H1 (cell line): Measurements from ENCODE around the gene HK1. TPM values are rescaled to one million over a fixed set of nuclear protein-coding genes. Genes with fewer than 3 reads are reported as not detected.

Experiments used
- CTCF ChIA-PET: fragments of 300-600 bp; sonication (Branson Sonifier 250); formaldehyde crosslinking; loops from one replicate; lab custom pipeline; 2021; ENCODE audit not compliant: partially characterized antibody; lab: Charles Lee
- POLR2A ChIA-PET: fragments of 300-600 bp; sonication (Branson Sonifier 250); formaldehyde crosslinking; loops from one replicate; lab custom pipeline; 2021; ENCODE audit warnings: inconsistent platforms; ENCODE audit not compliant: partially characterized antibody; lab: Charles Lee
- DNase-seq, 2 experiments: peaks; one replicate each; pipeline versions ENCODE4 v3.0.0 to v3.0.0-alpha.2; 2010 to 2022; ENCODE audit warnings: low spot score in 2 of 2, low read depth in 1 of 2, mixed read lengths in 1 of 2
- FAIRE-seq: peaks from 2 replicates; lab custom pipeline; 2011; peaks lifted over from hg19 to GRCh38; lab: Jason Lieb, UNC
- H2AFZ ChIP-seq: 2 replicates; pipeline ENCODE4 v1.8.1; 2012; ENCODE audit warnings: low read length, inconsistent platforms
- H2AK5ac ChIP-seq: 2 replicates; pipeline ENCODE4 v1.6.1; 2013; ENCODE audit warnings: low read depth, low read length
- H2BK120ac ChIP-seq: replicated peaks from 2 replicates; pipeline ENCODE3; 2013; ENCODE audit warnings: low read depth, low read length, inconsistent platforms
- H2BK12ac ChIP-seq: 2 replicates; pipeline ENCODE4 v1.6.1; 2013; ENCODE audit warnings: low read depth, low read length
- H2BK15ac ChIP-seq: 2 replicates; pipeline ENCODE4 v1.6.1; 2013; ENCODE audit warnings: low read length
- H2BK20ac ChIP-seq: 2 replicates; pipeline ENCODE4 v1.6.1; 2013; ENCODE audit warnings: low read length
- H2BK5ac ChIP-seq: 2 replicates; pipeline ENCODE4 v1.6.1; 2013; ENCODE audit warnings: low read depth, low read length
- H3K14ac ChIP-seq: 2 replicates; pipeline ENCODE4 v1.6.1; 2013; ENCODE audit warnings: inconsistent platforms; ENCODE audit not compliant: insufficient read length
- H3K18ac ChIP-seq: 2 replicates; pipeline ENCODE4 v1.6.1; 2013; ENCODE audit warnings: low read length; ENCODE audit errors: extremely low read depth
- H3K23ac ChIP-seq: 2 replicates; pipeline ENCODE4 v1.6.1; 2013; ENCODE audit warnings: inconsistent platforms; ENCODE audit not compliant: insufficient read length
- H3K23me2 ChIP-seq: 2 replicates; pipeline ENCODE4 v1.6.1; 2013; ENCODE audit warnings: low read depth, low read length
- H3K27ac ChIP-seq: 2 replicates; pipeline ENCODE4 v1.6.1; 2011; ENCODE audit warnings: low read depth, low read length, inconsistent platforms
- H3K27me3 ChIP-seq, 4 experiments: replicated peaks in 1 of 4; 1 replicate in 1 of 4; 2 replicates in 3 of 4; pipeline versions ENCODE4 v1.6.1 to v1.8.1; 2011 to 2013; ENCODE audit warnings: low read length in 3 of 4, mild to moderate bottlenecking in 3 of 4, inconsistent platforms in 2 of 4, mixed read lengths in 2 of 4, moderate library complexity in 1 of 4; ENCODE audit not compliant: control insufficient read depth in 3 of 4, insufficient read depth in 3 of 4; ENCODE audit errors: extremely low read depth in 1 of 4
- H3K36me3 ChIP-seq, 4 experiments: 2 replicates each; pipeline versions ENCODE4 v1.6.1 to v1.8.1; 2011 to 2013; ENCODE audit warnings: mild to moderate bottlenecking in 4 of 4, low read length in 3 of 4, moderate library complexity in 2 of 4, control low read depth in 1 of 4, inconsistent platforms in 1 of 4; ENCODE audit not compliant: insufficient read depth in 4 of 4, control insufficient read depth in 2 of 4
- H3K4ac ChIP-seq: replicated peaks from 2 replicates; pipeline ENCODE3; 2013; ENCODE audit warnings: low read length, low read depth, mixed read lengths, inconsistent platforms; ENCODE audit not compliant: insufficient read length
- H3K4me1 ChIP-seq, 4 experiments: replicated peaks in 1 of 4; 1 replicate in 1 of 4; 2 replicates in 3 of 4; pipeline versions ENCODE4 v1.6.1 to v1.8.1; 2011 to 2013; ENCODE audit warnings: low read length in 3 of 4, inconsistent platforms in 2 of 4, mixed read lengths in 1 of 4; ENCODE audit not compliant: insufficient read depth in 4 of 4, control insufficient read depth in 3 of 4
- H3K4me2 ChIP-seq, 2 experiments: 2 replicates each; pipeline versions ENCODE4 v1.6.1 to v1.8.1; 2011 to 2013; ENCODE audit warnings: low read depth in 2 of 2, low read length in 2 of 2, control low read depth in 1 of 2, inconsistent platforms in 1 of 2, mild to moderate bottlenecking in 1 of 2; ENCODE audit not compliant: insufficient read depth in 1 of 2
- H3K4me3 ChIP-seq, 4 experiments: fragments of 200-600, 300-600 bp in 1 of 4; sonication (generic), shearing (Covaris generic), sonication (Bioruptor Twin) in 1 of 4; 2 replicates each; pipeline versions ENCODE4 v1.5.1 to v1.8.1; 2011 to 2016; ENCODE audit warnings: low read length in 4 of 4, low read depth in 3 of 4, control low read depth in 2 of 4, inconsistent platforms in 2 of 4, mild to moderate bottlenecking in 2 of 4, mixed read lengths in 1 of 4, moderate library complexity in 1 of 4; ENCODE audit not compliant: insufficient read depth in 2 of 4; ENCODE audit errors: extremely low read depth in 1 of 4
- H3K56ac ChIP-seq: replicated peaks from 2 replicates; pipeline ENCODE3; 2013; ENCODE audit warnings: low read depth, mild to moderate bottlenecking, mixed read lengths, low read length, inconsistent platforms; ENCODE audit not compliant: insufficient read length
- H3K79me1 ChIP-seq: 2 replicates; pipeline ENCODE4 v1.6.1; 2013; ENCODE audit warnings: low read depth, low read length, control low read depth
- H3K79me2 ChIP-seq, 2 experiments: 2 replicates each; pipeline versions ENCODE4 v1.6.1 to v1.8.1; 2012 to 2013; ENCODE audit warnings: low read length in 2 of 2, mild to moderate bottlenecking in 2 of 2, inconsistent platforms in 1 of 2; ENCODE audit not compliant: insufficient read depth in 2 of 2, control insufficient read depth in 1 of 2
- H3K9ac ChIP-seq, 4 experiments: replicated peaks in 1 of 4; 1 replicate in 1 of 4; 2 replicates in 3 of 4; pipeline versions ENCODE4 v1.6.1 to v1.8.1; 2011 to 2013; ENCODE audit warnings: low read depth in 3 of 4, low read length in 3 of 4, control low read depth in 2 of 4, mild to moderate bottlenecking in 2 of 4, moderate library complexity in 2 of 4, inconsistent platforms in 1 of 4; ENCODE audit errors: extremely low read depth in 1 of 4
- H3K9me3 ChIP-seq, 2 experiments: 2 replicates each; pipeline versions ENCODE4 v1.6.1 to v1.8.1; 2012 to 2013; ENCODE audit warnings: mild to moderate bottlenecking in 2 of 2, moderate library complexity in 2 of 2, control low read depth in 1 of 2, inconsistent platforms in 1 of 2, low read depth in 1 of 2, low read length in 1 of 2, mixed read lengths in 1 of 2; ENCODE audit not compliant: insufficient read depth in 2 of 2
- H4K20me1 ChIP-seq, 2 experiments: replicated peaks in 1 of 2; 2 replicates each; pipeline versions ENCODE3 to v1.8.1; 2011 to 2013; ENCODE audit warnings: inconsistent platforms in 2 of 2, low read length in 2 of 2, mild to moderate bottlenecking in 1 of 2; ENCODE audit not compliant: insufficient read depth in 2 of 2, control insufficient read depth in 1 of 2
- H4K5ac ChIP-seq: 2 replicates; pipeline ENCODE4 v1.6.1; 2013; ENCODE audit warnings: low read length, low read depth, mixed read lengths, inconsistent platforms; ENCODE audit not compliant: insufficient read length
- H4K8ac ChIP-seq: 2 replicates; pipeline ENCODE4 v1.8.0; 2013; ENCODE audit warnings: mild to moderate bottlenecking, moderate library complexity, low read length, inconsistent platforms; ENCODE audit not compliant: insufficient read depth; ENCODE audit errors: extremely low read depth
- H4K91ac ChIP-seq: replicated peaks from 2 replicates; pipeline ENCODE3; 2013; ENCODE audit warnings: low read length, mixed read lengths, inconsistent platforms; ENCODE audit not compliant: insufficient read length
- BRCA1 ChIP-seq: IDR thresholded peaks from 2 replicates; pipeline ENCODE4 v1.6.1; 2012; ENCODE audit warnings: low read depth, low read length, improper control_type of control experiment
- CTBP2 ChIP-seq: IDR thresholded peaks from 2 replicates; pipeline ENCODE4 v1.7.0; 2011; ENCODE audit warnings: borderline replicate concordance, mild to moderate bottlenecking, moderate library complexity, mixed read lengths, low read length; ENCODE audit not compliant: insufficient read depth, insufficient read length
- GTF2F1 ChIP-seq: IDR thresholded peaks from 2 replicates; pipeline ENCODE4 v1.6.1; 2012; ENCODE audit warnings: low read depth, low read length, improper control_type of control experiment, borderline replicate concordance
- MAFK ChIP-seq: IDR thresholded peaks from 2 replicates; pipeline ENCODE4 v1.6.1; 2012; ENCODE audit warnings: low read depth, mild to moderate bottlenecking, improper control_type of control experiment, low read length
- SP2 ChIP-seq: IDR thresholded peaks from 2 replicates; pipeline ENCODE4 v1.6.1; 2012; ENCODE audit warnings: mild to moderate bottlenecking, low read length, inconsistent platforms
- TCF12 ChIP-seq: IDR thresholded peaks from 2 replicates; pipeline ENCODE4 v1.6.1; 2011; ENCODE audit warnings: low read depth, mild to moderate bottlenecking, low read length
- WGBS, 2 experiments: shearing (Covaris generic) in 1 of 2; methylation state at CpG; one replicate each; pipeline versions ENCODE4 v1.1.6 to v1.1.7; 2013 to 2015; ENCODE audit warnings: low lambda C conversion rate in 2 of 2, mixed read lengths in 2 of 2, inconsistent platforms in 1 of 2, low coverage in 1 of 2, missing lambda C conversion rate in 1 of 2; ENCODE audit not compliant: insufficient replicate concordance in 2 of 2, insufficient coverage in 1 of 2, insufficient read length in 1 of 2; ENCODE audit errors: extremely low coverage in 1 of 2, missing lambda C conversion rate in 1 of 2; 5-methylcytosine and 5-hydroxymethylcytosine counted together
- polyA plus RNA-seq, 7 experiments: library from polyadenylated mRNA; depleted of rRNA in 3 of 7; stranded (reverse) in 5 of 7; unstranded in 2 of 7; fragments of >200 nt in 5 of 7; fragments of 200-250 nt in 2 of 7; gene quantifications; 1 replicate in 5 of 7; 2 replicates in 1 of 7; 4 replicates in 1 of 7; pipeline versions ENCODE4 v1.2.1 to v1.2.3, GENCODE V29; 2011 to 2013; ENCODE audit warnings: missing spikeins in 2 of 7, mixed read lengths in 2 of 7
- total RNA-seq: library from RNA; stranded (reverse); fragmentation: NEBNext Ultra II Directional; extraction: Animal tissue kit (Norgen Biotek cat#: 25700); gene quantifications from 2 replicates; pipeline ENCODE4 v1.2.1, GENCODE V29; 2021
- TF ChIP-seq, protein P1 (sequence below): IDR thresholded peaks from 2 replicates; pipeline ENCODE4 v1.6.1; 2012; ENCODE audit warnings: inconsistent platforms
- TF ChIP-seq, protein P2 (sequence below): IDR thresholded peaks from 2 replicates; pipeline ENCODE4 v1.6.1; 2011; ENCODE audit warnings: low read length, improper control_type of control experiment

The HK1 gene
- total and polyA plus RNA-seq, 2 of the 8 experiments (the other 6 are each of a cell fraction or from before 2014, with no cell fraction given), result 55.8 to 247 TPM

DNA sequence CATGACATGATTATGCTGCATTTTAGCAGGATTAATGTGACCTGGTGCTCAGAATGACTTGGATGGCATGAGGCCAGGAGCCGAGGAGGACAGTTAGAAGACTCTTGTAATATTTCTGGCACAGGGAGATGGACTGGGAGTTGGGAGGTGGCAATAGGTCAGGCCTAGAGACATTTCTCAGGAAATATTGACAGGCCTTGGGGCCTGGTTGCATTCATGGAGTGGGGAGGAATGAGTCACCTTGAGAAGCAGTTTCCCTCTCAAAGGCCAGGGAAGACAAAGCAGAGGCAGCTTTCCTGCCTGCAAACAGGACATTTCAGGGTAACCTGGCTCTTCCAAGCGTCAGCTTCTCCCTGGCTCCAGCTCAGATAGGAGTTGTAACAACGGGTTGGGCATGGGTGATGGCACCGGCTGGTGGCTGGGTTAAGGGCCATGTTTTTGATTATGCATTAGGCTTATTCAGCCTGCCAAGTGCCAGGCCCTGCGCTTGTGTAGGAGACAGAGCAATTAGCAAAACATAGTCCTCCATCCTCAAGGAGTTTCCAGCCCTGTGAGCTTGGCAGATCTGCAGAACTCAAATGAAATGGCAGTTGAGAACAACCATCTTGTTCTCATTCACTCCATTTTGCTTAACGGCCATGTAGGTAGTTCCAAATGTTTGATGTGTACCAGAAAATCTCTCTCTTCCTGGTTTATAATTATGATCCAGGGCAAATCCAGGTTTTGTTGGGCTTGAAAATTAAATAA lies 38.2 kb downstream of the HK1 start:
- CTCF ChIA-PET, result interaction anchor here (0.8 to 2.5 kb wide), 9 partner anchors 9 to 224 kb away, joined by 3 to 12 read pairs (median 5); no protein-coding TSS in a partner anchor
- no peak overlapping the region for H3K14ac ChIP-seq
- peak overlapping the region; percentile 89; the same call in 1 of the 2 replicates for H2AK5ac ChIP-seq
- H4K91ac ChIP-seq, result peak overlapping the region; percentile 93
- 0 out of 2 replicates have a peak overlapping the region, but pooled peaks have one; percentile 12 for H2AFZ ChIP-seq
- H3K27ac ChIP-seq, result no peak overlapping the region
- no peak overlapping the region for H4K8ac ChIP-seq
- POLR2A ChIA-PET, result interaction anchor here (0.8 to 3.4 kb wide), 7 partner anchors 11 to 73 kb away, joined by 3 to 16 read pairs (median 3); no protein-coding TSS in a partner anchor
- H3K36me3 ChIP-seq, result no peaks in the 10 kb centered on the region
- no peak overlapping the region; the same call in 1 of the 2 replicates for H2BK15ac ChIP-seq
- H3K56ac ChIP-seq, result no peak overlapping the region
- peak overlapping the region; percentile 93; the same call in 1 of the 2 replicates for H2BK12ac ChIP-seq
- no peak for DNase-seq
- H2BK5ac ChIP-seq, result peak overlapping the region; percentile 72
- 85% methylated on average over 6 of the region's 6 CpGs; no CpG with 5 or more reads in 1 of the 2 experiments for WGBS, 2 experiments
- no peak for FAIRE-seq
- no peak overlapping the region for H3K9ac ChIP-seq
- peaks cover 4 to 14% of the 10 kb centered on the region in 2 experiments for H4K20me1 ChIP-seq
- no peak overlapping the region for H3K4ac ChIP-seq
- 0 out of 2 replicates have a peak overlapping the region, but pooled peaks have one; percentile 92 for H2BK20ac ChIP-seq
- H2BK120ac ChIP-seq, result peak overlapping the region; percentile 3
- H3K18ac ChIP-seq, result no peak overlapping the region
- peaks cover 8% of the 10 kb centered on the region; the same call in 1 of the 2 replicates for H3K79me1 ChIP-seq
- peaks cover 23 to 26% of the 10 kb centered on the region in 2 experiments for H3K79me2 ChIP-seq
- peaks cover 9% of the 10 kb centered on the region for H3K23me2 ChIP-seq
- H3K4me2 ChIP-seq, result no peak overlapping the region; a peak in 1 of 4 replicates
- H3K23ac ChIP-seq, result no peak overlapping the region
- H3K27me3 ChIP-seq, result no peaks in the 10 kb centered on the region
- peaks cover 18 to 36% (median 21%) of the 10 kb centered on the region in 4 experiments for H3K4me1 ChIP-seq
- no peak overlapping the region for H4K5ac ChIP-seq
- no peak overlapping the region for H3K4me3 ChIP-seq
- H3K9me3 ChIP-seq, result no peaks in the 10 kb centered on the region
- TF ChIP-seq CTBP2 (no peak), GTF2F1 (no peak), BRCA1 (no peak), SP2 (no peak), TCF12 (no peak), MAFK (no peak)
- TF ChIP-seq, protein P1, sequence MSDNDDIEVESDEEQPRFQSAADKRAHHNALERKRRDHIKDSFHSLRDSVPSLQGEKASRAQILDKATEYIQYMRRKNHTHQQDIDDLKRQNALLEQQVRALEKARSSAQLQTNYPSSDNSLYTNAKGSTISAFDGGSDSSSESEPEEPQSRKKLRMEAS, result no peak
- TF ChIP-seq, protein P2, sequence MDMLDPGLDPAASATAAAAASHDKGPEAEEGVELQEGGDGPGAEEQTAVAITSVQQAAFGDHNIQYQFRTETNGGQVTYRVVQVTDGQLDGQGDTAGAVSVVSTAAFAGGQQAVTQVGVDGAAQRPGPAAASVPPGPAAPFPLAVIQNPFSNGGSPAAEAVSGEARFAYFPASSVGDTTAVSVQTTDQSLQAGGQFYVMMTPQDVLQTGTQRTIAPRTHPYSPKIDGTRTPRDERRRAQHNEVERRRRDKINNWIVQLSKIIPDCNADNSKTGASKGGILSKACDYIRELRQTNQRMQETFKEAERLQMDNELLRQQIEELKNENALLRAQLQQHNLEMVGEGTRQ, result no peak
